Activated naive CD4-positive, alpha-beta T cell treated with anti-CD3 and anti-CD28 coated beads, Interleukin-2, amount 50 U/mL, for 24 hours (primary cell): ENCODE data around the gene CPT1A.

Experiments used
- H3K27ac Mint-ChIP-seq: one replicate; pipeline ENCODE4 v1.8.0; 2021; ENCODE audit warnings: mild to moderate bottlenecking, mixed read lengths
- H3K27me3 Mint-ChIP-seq: one replicate; pipeline ENCODE4 v1.8.0; 2021; ENCODE audit warnings: mixed read lengths
- H3K36me3 Mint-ChIP-seq: one replicate; pipeline ENCODE4 v1.8.0; 2021; ENCODE audit warnings: mixed read lengths
- H3K4me1 Mint-ChIP-seq: one replicate; pipeline ENCODE4 v1.8.0; 2021; ENCODE audit warnings: mixed read lengths
- H3K4me3 Mint-ChIP-seq: one replicate; pipeline ENCODE4 v1.8.0; 2021; ENCODE audit warnings: mild to moderate bottlenecking, mixed read lengths
- H3K9me3 Mint-ChIP-seq: one replicate; pipeline ENCODE4 v1.8.0; 2021; ENCODE audit warnings: mixed read lengths

Gene CPT1A

GRCh38 chr11:68704887-68705286 is 136.8 kb downstream of the CPT1A start:
- Mint-ChIP-seq H3K27me3 (no peaks in the 10 kb centered on the region), H3K4me1 (no peaks in the 10 kb centered on the region), H3K9me3 (no peaks in the 10 kb centered on the region), H3K36me3 (no peaks in the 10 kb centered on the region), H3K27ac (no peak overlapping the region), H3K4me3 (no peak overlapping the region)
